Esophagus muscularis mucosa (tissue), 4 donors: Measurements from ENCODE around the gene TENM4. TPM values are rescaled to one million over a fixed set of nuclear protein-coding genes. Genes with fewer than 3 reads are reported as not detected.

Source experiments
- DNase-seq: peaks from one replicate; pipeline ENCODE4 v3.0.0-alpha.2; 2017; ENCODE audit errors: extremely low spot score
- H3K27ac ChIP-seq, 4 donors: fragments of 200-600 bp; sonication (generic); replicated peaks in 1 of 4; 1 replicate in 3 of 4; 2 replicates in 1 of 4; pipeline ENCODE4 v1.5.1; 2016 to 2019; ENCODE audit warnings: mild to moderate bottlenecking in 1 of 4
- H3K27me3 ChIP-seq, 4 donors: fragments of 200-600 bp; sonication (generic); one replicate each; pipeline versions ENCODE4 v1.5.1 to v1.6.0; 2016 to 2019
- H3K36me3 ChIP-seq, 4 donors: fragments of 200-600 bp; sonication (generic); one replicate each; pipeline ENCODE4 v1.5.1; 2016 to 2019
- H3K4me1 ChIP-seq, 4 donors: fragments of 200-600 bp; sonication (generic); one replicate each; pipeline ENCODE4 v1.5.1; 2016 to 2019
- H3K4me3 ChIP-seq, 4 donors: fragments of 200-600 bp; sonication (generic); 1 replicate in 2 of 4; 2 replicates in 2 of 4; pipeline ENCODE4 v1.5.1; 2016 to 2019; ENCODE audit warnings: mild to moderate bottlenecking in 4 of 4, moderate library complexity in 1 of 4
- H3K9me3 ChIP-seq, 4 donors: fragments of 200-600 bp; sonication (generic); 1 replicate in 3 of 4; 2 replicates in 1 of 4; pipeline ENCODE4 v1.5.1; 2016 to 2019
- EP300 ChIP-seq: sonication (generic); formaldehyde crosslinking; IDR thresholded peaks from one replicate; pipeline ENCODE4 v1.6.1; 2017; ENCODE audit warnings: antibody characterized with exemption
- POLR2A ChIP-seq: fragments of 450-650 bp; IDR thresholded peaks from one replicate; pipeline ENCODE4 v1.6.1; 2017; ENCODE audit warnings: antibody characterized with exemption, moderate library complexity, mild to moderate bottlenecking, low read depth
- POLR2AphosphoS5 ChIP-seq, 2 donors: sonication (generic); formaldehyde crosslinking; IDR thresholded peaks; one replicate each; pipeline ENCODE4 v1.6.1; 2017; ENCODE audit warnings: antibody characterized with exemption in 2 of 2
- WGBS: methylation state at CpG from one replicate; pipeline ENCODE4 v1.1.5; 2018; 5-methylcytosine and 5-hydroxymethylcytosine counted together
- intact Hi-C: fragments of 100-400 bp; cut with DNase I; formaldehyde crosslinking; loops from one replicate; pipeline ENCODE4 v1.15.1; 2023
- total RNA-seq, 4 donors: library from RNA; depleted of rRNA; stranded (reverse); fragments of >200 nt; gene quantifications; one replicate each; pipeline versions ENCODE4 v1.1.0 to v1.2.1, GENCODE V29; 2016
- TF ChIP-seq, protein P1 (sequence below), 3 experiments: fragments of 200-600 bp in 2 of 3; fragments of 450-650 bp in 1 of 3; sonication (generic) in 2 of 3; IDR thresholded peaks; one replicate each; pipeline ENCODE4 v1.5.1; 2017 to 2019; ENCODE audit warnings: antibody characterized with exemption in 3 of 3, mild to moderate bottlenecking in 2 of 3, moderate library complexity in 1 of 3

Gene TENM4
- total RNA-seq, 4 donors from 2014 or later = 4.1 to 9.6 (median 8.0) TPM

DNA sequence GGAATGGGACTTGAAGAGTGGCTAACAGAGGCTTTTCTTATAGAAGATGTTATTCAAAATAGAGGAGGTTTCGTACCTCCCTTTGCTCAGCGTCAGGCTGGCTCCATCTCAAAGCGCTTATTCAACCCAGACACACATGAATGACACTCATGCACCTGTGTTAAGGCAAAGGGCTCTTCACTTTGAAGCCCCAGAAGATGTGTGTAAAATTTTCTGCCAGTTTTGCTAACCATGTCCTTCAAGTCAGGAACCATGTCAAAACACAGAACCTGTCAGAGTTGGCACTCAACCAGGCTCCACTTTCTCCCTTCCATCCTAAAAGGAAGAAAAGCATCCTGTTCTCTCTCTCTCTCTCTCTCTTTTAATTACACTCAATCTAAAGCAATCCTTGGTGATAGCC lies 513.3 kb downstream of the TENM4 start:
- Histone ChIP-seq H3K27me3 (no peaks in the 10 kb centered on the region), H3K4me1 (peaks cover 0 to 24% (median 10%) of the 10 kb centered on the region in 4 donors), H3K27ac (no peak overlapping the region), H3K9me3 (no peaks in the 10 kb centered on the region), H3K4me3 (no peak overlapping the region), H3K36me3 (no peaks in the 10 kb centered on the region)
- DNase-seq = no peak
- no peak for TF ChIP-seq EP300
- no peak for TF ChIP-seq POLR2A
- TF ChIP-seq, protein P1, sequence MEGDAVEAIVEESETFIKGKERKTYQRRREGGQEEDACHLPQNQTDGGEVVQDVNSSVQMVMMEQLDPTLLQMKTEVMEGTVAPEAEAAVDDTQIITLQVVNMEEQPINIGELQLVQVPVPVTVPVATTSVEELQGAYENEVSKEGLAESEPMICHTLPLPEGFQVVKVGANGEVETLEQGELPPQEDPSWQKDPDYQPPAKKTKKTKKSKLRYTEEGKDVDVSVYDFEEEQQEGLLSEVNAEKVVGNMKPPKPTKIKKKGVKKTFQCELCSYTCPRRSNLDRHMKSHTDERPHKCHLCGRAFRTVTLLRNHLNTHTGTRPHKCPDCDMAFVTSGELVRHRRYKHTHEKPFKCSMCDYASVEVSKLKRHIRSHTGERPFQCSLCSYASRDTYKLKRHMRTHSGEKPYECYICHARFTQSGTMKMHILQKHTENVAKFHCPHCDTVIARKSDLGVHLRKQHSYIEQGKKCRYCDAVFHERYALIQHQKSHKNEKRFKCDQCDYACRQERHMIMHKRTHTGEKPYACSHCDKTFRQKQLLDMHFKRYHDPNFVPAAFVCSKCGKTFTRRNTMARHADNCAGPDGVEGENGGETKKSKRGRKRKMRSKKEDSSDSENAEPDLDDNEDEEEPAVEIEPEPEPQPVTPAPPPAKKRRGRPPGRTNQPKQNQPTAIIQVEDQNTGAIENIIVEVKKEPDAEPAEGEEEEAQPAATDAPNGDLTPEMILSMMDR (IDR thresholded peaks at IDR 0.05) = no peak
- TF ChIP-seq POLR2AphosphoS5 (IDR thresholded peaks at IDR 0.05) = no peak
- 80% methylated on average over 3 of the region's 3 CpGs for WGBS
- intact Hi-C loops = no loop called here

DNA sequence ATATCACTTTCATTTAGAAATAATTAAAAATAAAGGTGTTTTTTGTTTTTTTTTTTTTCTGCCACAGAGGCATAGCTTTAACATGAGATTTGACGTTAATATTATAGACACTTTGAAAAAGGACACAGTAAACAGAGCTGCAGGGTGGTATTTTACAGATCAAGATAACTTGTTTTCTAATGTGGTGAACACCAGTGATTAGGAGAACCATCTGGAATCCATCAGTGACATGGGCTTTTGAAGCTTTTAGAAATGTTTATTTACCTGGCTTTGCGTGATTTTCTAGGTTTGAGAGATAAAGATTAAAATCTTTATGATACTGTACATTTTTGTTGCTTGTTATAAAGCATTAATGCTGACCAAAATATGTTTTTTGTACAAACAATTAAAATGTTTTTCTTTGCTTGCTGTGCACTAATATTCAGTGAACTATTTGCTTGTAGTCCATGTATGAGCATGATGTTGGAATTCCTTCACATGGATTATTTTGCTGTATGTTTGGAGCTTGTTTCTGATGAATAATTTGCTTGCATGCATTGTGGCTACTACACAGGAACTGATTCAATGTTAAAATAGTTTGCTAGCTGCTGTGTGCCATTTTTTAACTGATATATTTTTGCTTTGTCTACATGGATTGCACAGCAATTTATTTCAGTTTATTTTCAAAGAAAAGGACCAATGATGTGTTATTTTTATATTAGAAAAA lies 514.0 kb downstream of the TENM4 start:
- WGBS = 75% methylated on average over 2 of the region's 2 CpGs
- intact Hi-C loops = no loop called here

DNA sequence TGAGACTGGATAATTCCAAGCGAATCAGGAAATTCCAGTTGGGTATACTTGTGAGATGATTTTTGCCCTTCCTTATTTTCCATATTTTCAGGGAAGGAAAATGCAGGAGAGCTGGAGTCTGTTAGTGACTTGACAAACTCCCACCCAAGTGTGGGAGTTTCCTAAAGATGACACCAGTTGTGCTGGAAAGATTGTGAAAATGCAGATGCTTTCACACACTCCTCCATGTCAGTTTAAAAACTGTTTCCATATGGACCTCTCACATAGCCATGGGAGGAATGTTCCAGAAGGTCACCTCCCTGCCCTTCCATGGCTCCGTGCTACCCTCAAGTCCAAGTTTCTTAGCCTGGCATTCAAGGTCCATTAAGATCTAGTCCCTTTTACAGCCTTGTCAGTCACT lies 515.4 kb downstream of the TENM4 start:
- TF ChIP-seq EP300 (no peak), POLR2A (no peak), POLR2AphosphoS5 (IDR thresholded peaks at IDR 0.05) (no peak)
- TF ChIP-seq, protein P1 (IDR thresholded peaks at IDR 0.05) = no peak
- H3K9me3 ChIP-seq = no peaks in the 10 kb centered on the region
- 80% methylated on average over 2 of the region's 2 CpGs for WGBS
- no peak overlapping the region for H3K27ac ChIP-seq
- intact Hi-C loops = no loop called here
- no peak overlapping the region for H3K4me3 ChIP-seq
- H3K36me3 ChIP-seq = no peaks in the 10 kb centered on the region
- H3K27me3 ChIP-seq = no peaks in the 10 kb centered on the region
- no peak for DNase-seq
- H3K4me1 ChIP-seq = peaks cover 0 to 8% (median 3%) of the 10 kb centered on the region in 4 donors

More for the DNA sequence above, 514.0 kb downstream of the TENM4 start:
- Histone ChIP-seq H3K27ac (no peak overlapping the region), H3K4me1 (peaks cover 0 to 21% (median 9%) of the 10 kb centered on the region in 4 donors), H3K9me3 (no peaks in the 10 kb centered on the region), H3K36me3 (no peaks in the 10 kb centered on the region), H3K4me3 (no peak overlapping the region), H3K27me3 (no peaks in the 10 kb centered on the region)
- DNase-seq = no peak
- TF ChIP-seq, protein P1 (IDR thresholded peaks at IDR 0.05) = no peak

DNA sequence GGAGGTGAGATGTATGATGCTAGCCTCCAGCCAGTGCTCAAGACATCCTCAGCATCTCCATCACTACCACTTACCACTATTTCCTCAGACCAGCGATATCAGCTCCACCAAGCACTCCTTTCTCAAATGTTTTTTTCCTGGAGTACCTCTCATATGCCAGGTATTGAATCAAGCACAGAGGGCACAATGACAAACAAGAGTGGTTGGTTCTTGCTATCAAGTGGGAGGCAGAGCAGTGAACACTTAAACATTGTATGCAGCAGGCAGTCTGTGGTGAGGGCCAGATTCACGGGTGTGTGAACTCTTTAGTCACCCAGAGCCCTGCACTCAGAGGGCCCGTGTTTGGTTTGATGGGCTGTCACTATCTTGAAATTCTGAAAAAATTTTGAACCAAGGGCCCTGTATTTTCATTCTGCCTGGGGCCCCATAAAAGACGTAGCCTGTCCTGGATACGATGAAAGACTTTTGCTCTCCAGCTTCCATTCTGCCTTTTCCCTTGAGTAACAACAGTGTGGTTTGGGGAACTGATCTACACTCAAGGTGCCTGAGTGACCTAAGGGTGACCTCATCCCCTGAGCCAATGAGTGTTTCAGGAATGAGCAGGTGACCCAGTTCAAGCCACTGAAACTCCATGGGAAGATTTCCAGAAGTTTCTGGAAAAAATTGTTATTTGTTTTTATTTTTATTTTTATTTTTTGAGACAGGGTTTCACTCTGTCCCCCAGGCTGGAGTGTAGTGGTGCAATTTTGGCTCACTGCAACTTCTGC lies 517.8 kb downstream of the TENM4 start:
- no peak for TF ChIP-seq EP300
- TF ChIP-seq, protein P1 (IDR thresholded peaks at IDR 0.05) = no peak
- TF ChIP-seq POLR2A = no peak
- TF ChIP-seq POLR2AphosphoS5 (IDR thresholded peaks at IDR 0.05) = no peak
- 89% methylated on average over 5 of the region's 5 CpGs for WGBS
- Histone ChIP-seq H3K36me3 (no peaks in the 10 kb centered on the region), H3K4me3 (no peak overlapping the region), H3K9me3 (no peaks in the 10 kb centered on the region), H3K4me1 (peaks cover 0 to 8% (median 3%) of the 10 kb centered on the region in 4 donors), H3K27ac (no peak overlapping the region), H3K27me3 (no peaks in the 10 kb centered on the region)
- intact Hi-C loops = no loop called here
- no peak for DNase-seq
